BE2C (cell line): ENCODE results near the gene FIZ1.

Experiments
- DNase-seq: peaks from one replicate; pipeline ENCODE4 v3.0.0-alpha.2; 2020
- H3K27me3 ChIP-seq: fragments of 250-450 bp; sonication (Bioruptor Pico); 2 replicates; pipeline ENCODE4 v1.5.1; 2020; ENCODE audit warnings: mild to moderate bottlenecking
- H3K36me3 ChIP-seq: fragments of 250-450 bp; sonication (Bioruptor Pico); 2 replicates; pipeline ENCODE4 v1.5.1; 2020; ENCODE audit warnings: mild to moderate bottlenecking
- H3K4me1 ChIP-seq: fragments of 250-450 bp; sonication (Bioruptor Pico); 2 replicates; pipeline ENCODE4 v1.5.1; 2020
- H3K4me3 ChIP-seq: 2 replicates; pipeline ENCODE4 v1.5.1; 2011; ENCODE audit warnings: low read depth, low read length
- H3K9me3 ChIP-seq: fragments of 250-450 bp; sonication (Bioruptor Pico); 2 replicates; pipeline ENCODE4 v1.5.1; 2020
- TF ChIP-seq, protein P1 (sequence below): IDR thresholded peaks from 2 replicates; pipeline ENCODE4 v1.5.1; 2012; ENCODE audit warnings: mild to moderate bottlenecking, low read depth, low read length

Gene FIZ1

DNA sequence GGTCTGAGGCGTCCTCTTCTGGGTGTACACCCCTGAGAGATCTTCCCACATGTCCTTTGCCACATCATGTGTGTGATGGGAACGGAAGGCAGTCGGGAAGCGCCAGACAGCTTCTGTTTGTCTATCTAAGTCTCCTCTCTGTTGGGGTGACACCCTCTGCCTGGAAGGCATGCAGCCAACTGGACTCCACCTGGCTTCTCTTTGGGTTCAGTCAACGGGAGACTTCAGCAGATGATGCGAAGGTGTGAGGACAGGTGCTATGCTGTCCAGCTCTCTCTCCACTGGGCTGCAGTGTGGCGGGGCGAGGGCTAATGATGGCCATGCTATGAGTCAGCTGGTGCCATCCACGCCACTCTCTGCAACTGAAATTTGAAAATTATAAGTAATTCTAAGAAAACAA, 39.6 kb downstream of the FIZ1 start:
- TF ChIP-seq, protein P1, sequence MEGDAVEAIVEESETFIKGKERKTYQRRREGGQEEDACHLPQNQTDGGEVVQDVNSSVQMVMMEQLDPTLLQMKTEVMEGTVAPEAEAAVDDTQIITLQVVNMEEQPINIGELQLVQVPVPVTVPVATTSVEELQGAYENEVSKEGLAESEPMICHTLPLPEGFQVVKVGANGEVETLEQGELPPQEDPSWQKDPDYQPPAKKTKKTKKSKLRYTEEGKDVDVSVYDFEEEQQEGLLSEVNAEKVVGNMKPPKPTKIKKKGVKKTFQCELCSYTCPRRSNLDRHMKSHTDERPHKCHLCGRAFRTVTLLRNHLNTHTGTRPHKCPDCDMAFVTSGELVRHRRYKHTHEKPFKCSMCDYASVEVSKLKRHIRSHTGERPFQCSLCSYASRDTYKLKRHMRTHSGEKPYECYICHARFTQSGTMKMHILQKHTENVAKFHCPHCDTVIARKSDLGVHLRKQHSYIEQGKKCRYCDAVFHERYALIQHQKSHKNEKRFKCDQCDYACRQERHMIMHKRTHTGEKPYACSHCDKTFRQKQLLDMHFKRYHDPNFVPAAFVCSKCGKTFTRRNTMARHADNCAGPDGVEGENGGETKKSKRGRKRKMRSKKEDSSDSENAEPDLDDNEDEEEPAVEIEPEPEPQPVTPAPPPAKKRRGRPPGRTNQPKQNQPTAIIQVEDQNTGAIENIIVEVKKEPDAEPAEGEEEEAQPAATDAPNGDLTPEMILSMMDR: no peak
- Histone ChIP-seq H3K36me3 (no peaks in the 10 kb centered on the region), H3K4me3 (no peak overlapping the region), H3K9me3 (no peaks in the 10 kb centered on the region), H3K27me3 (no peaks in the 10 kb centered on the region), H3K4me1 (no peaks in the 10 kb centered on the region)
- DNase-seq: no peak

DNA sequence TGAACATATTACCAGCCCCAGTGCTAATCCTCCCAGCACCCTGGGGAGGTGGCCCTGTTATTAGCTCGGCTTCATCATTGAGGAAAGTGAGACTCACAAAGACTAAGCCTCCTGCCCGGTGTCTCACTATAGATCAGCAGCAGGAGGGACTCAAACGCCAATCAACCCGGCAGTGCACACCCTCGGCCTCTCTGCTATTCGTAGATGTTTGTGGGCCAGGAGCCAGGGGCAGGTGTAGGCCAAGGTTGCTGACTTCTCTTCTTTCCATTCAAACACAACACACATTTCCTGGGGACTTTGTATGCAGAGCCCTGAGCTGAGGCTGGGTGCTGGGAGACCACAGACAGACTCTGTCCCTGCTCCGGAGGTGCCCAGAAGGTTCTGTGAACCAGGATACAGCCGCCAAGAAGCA, 44.6 kb downstream of the FIZ1 start:
- TF ChIP-seq, protein P1: no peak
- Histone ChIP-seq H3K4me3 (no peak overlapping the region), H3K27me3 (no peaks in the 10 kb centered on the region), H3K36me3 (no peaks in the 10 kb centered on the region), H3K9me3 (no peaks in the 10 kb centered on the region), H3K4me1 (no peaks in the 10 kb centered on the region)
- no peak for DNase-seq

DNA sequence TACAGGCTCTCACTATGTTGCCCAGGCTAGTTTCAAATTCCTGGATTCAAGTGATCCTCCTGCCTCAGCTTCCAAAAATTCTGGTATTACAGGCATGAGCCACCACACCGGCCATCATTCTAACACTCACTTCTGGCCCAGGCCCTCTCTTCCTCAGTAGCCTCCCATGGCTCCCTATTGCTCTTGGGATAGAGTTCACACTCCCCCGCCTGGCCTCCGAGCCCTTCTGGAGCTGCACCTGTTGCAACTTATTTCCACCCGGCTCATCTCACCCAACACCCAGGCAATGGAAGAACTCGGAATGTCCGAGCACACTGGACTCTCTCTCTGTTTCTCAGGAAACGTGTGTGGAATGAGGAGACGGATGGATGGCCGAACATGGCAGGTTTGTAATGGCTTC, 45.0 kb downstream of the FIZ1 start:
- TF ChIP-seq, protein P1: no peak

DNA sequence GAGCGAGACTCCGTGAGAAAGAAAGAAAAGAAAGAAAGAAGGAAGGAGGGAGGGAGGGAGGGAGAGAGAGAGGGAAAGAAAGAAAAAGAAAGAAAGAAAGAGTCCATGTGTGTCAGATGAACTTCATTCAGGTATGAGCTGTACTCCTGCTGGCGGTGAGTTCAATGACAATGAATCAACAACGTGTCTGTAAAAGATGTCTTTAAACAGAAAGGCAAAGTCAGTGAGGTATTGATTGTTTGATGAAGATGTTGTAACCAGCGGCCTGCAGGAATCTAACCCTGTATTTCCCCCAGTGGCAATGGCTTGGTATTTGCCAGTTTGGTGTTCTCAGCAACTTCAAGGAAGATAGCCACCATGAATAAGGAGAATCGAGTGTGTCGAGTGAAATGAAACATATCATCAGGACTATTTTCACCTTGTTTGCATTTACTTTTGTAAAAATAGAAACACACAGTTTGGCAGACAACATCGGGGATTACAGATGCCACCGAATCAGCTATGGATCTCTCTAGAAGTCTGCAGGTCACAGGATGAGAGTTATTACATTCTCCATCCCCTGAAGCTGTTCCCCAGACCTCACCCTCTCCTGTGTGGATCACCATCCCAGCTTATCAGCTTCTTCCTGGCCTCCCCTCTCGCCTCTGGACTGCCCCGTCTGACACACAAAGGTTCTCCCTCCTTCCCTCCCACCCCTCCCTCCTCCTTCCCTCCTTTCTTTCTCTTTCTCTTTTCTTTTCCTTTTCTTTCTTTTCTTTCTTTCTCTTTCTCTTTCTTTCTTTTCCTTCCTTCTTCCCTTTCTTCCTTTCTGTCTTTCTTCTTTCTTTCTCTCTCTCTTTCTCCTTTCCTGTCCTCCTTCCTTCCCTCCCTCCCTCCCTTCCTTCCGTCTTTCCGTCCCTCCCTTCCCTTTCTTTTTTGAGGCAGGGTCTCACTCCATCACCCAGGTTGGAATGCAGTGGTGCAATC, 45.8 kb downstream of the FIZ1 start:
- Histone ChIP-seq H3K27me3 (no peaks in the 10 kb centered on the region), H3K4me3 (no peak overlapping the region), H3K9me3 (no peaks in the 10 kb centered on the region), H3K4me1 (no peaks in the 10 kb centered on the region), H3K36me3 (no peaks in the 10 kb centered on the region)
- no peak for DNase-seq
- TF ChIP-seq, protein P1: no peak

More for the DNA sequence above, 45.0 kb downstream of the FIZ1 start:
- Histone ChIP-seq H3K27me3 (no peaks in the 10 kb centered on the region), H3K9me3 (no peaks in the 10 kb centered on the region), H3K36me3 (no peaks in the 10 kb centered on the region), H3K4me1 (no peaks in the 10 kb centered on the region), H3K4me3 (no peak overlapping the region)
- DNase-seq: no peak

DNA sequence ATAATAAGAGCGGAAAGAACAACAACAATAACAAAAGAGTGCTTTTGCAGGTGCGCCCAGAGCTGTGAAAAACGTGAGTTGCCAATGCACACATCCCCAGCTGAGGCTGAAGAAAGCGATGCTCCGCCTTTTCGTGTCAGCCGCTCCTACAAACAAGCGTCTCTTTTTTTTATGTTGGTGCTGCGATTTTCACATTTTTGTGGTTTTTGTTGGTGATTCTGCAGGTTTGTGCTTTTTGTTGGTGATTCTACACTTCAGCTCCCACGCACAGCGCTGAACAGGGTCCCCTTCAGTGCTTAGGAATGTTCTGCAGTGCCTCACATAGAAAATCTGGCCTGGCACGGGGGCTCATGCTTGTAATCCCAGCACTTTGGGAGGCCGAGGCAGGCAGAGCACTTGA, 46.7 kb downstream of the FIZ1 start:
- no peak for DNase-seq
- H3K27me3 ChIP-seq: no peaks in the 10 kb centered on the region
- H3K36me3 ChIP-seq: no peaks in the 10 kb centered on the region
- H3K4me1 ChIP-seq: no peaks in the 10 kb centered on the region
- no peak overlapping the region for H3K4me3 ChIP-seq
- no peaks in the 10 kb centered on the region for H3K9me3 ChIP-seq
- TF ChIP-seq, protein P1: no peak

DNA sequence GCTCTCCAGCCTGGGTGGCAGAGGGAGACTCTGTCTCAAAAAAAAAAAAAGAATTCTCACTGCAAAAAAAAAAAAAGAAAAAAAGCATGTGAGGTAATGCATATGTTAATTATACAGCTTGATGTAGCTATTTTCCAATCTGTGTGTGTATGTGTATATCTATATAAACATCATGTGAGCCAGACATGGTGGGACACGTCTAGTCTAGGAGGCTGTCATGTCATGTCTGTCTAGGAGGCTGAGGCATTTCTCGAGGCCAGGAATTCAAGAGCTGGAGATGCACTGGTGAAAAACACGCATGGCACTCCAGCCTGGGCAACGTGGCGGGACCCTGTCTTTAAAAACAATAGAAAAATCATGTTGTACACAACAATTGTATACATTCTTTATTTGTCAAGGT, 47.1 kb downstream of the FIZ1 start:
- H3K9me3 ChIP-seq: no peaks in the 10 kb centered on the region
- no peaks in the 10 kb centered on the region for H3K27me3 ChIP-seq
- no peaks in the 10 kb centered on the region for H3K36me3 ChIP-seq
- no peak overlapping the region for H3K4me3 ChIP-seq
- TF ChIP-seq, protein P1: no peak
- no peaks in the 10 kb centered on the region; the same call in 1 of the 2 replicates for H3K4me1 ChIP-seq
- no peak for DNase-seq
